ENCODE data around the gene FLT4.
"Not testable (repeated sequence)": the region's sequence is repeated elsewhere in the genome, so short reads cannot be mapped to it uniquely, and the experiment has no call there.

DNA sequence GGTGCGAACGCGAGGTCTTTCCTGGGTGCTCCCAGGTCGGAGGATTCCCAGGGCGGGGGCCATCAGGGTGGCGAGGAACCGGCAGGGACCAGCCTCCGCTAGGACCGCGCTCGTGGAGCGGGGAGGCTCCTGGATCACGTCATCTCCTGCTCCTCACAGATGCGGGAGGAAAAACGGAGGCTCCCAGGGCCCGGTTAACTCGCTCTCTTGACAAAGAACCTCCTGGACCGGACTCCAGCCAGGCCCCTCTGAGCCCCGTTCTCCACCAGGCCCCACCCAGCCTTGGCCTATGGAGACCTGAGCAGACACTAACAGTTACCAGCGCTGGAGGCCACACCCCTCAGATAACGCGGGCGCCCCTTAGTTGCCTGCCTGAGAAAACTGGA lies 24.7 kb upstream of the FLT4 start:
- not testable (repeated sequence) for TF ChIP-seq CTCF, POLR2A (IDR thresholded peaks at IDR 0.05)

Data from lower leg skin (tissue), 3 donors.